GM21367 (cell line): ENCODE data around the gene NXPH4.

Experiments used
- ATAC-seq: cut with Tn5 transposase; IDR thresholded peaks from one replicate; pipeline ENCODE4 v1.9.1; 2021; ENCODE audit not compliant: unreplicated experiment

Gene NXPH4

GRCh38 chr12:57230381-57231155 is 14.0 kb downstream of the NXPH4 start:
- ATAC-seq = no peak

- no peak for ATAC-seq
Measured at GRCh38 chr12:57231276-57232021, 14.9 kb downstream of the NXPH4 start.

- no peak for ATAC-seq
Measured at GRCh38 chr12:57232156-57232756, 15.7 kb downstream of the NXPH4 start.

- no peak for ATAC-seq
Measured at GRCh38 chr12:57233357-57234232, 17.0 kb downstream of the NXPH4 start.

GRCh38 chr12:57234233-57234570 is 17.6 kb downstream of the NXPH4 start:
- no peak for ATAC-seq

- ATAC-seq = no peak
Measured at GRCh38 chr12:57234571-57235016, 18.0 kb downstream of the NXPH4 start.

GRCh38 chr12:57235017-57235727 is 18.6 kb downstream of the NXPH4 start:
- ATAC-seq = no peak

- ATAC-seq = no peak
Measured at GRCh38 chr12:57235728-57236131, 19.1 kb downstream of the NXPH4 start.

GRCh38 chr12:57236201-57236924 is 19.8 kb downstream of the NXPH4 start:
- no peak for ATAC-seq

- ATAC-seq = no peak
Measured at GRCh38 chr12:57236925-57237595, 20.5 kb downstream of the NXPH4 start.

- no peak for ATAC-seq
Measured at GRCh38 chr12:57237596-57237931, 21.0 kb downstream of the NXPH4 start.

GRCh38 chr12:57237932-57238853 is 21.6 kb downstream of the NXPH4 start:
- ATAC-seq = no peak

- ATAC-seq = peak; percentile 49
Measured at GRCh38 chr12:57238854-57239554, 22.4 kb downstream of the NXPH4 start.

GRCh38 chr12:57239587-57240065 is 23.0 kb downstream of the NXPH4 start:
- no peak for ATAC-seq

- no peak for ATAC-seq
Measured at GRCh38 chr12:57240066-57240921, 23.7 kb downstream of the NXPH4 start.

- ATAC-seq = no peak
Measured at GRCh38 chr12:57240926-57241401, 24.4 kb downstream of the NXPH4 start.
